Fibroblast of the aortic adventitia (primary cell): ENCODE results near the gene PAX5. TPM values are rescaled to one million over a fixed set of nuclear protein-coding genes. Genes with fewer than 3 reads are reported as not detected.

Experiments
- DNase-seq: peaks from one replicate; pipeline ENCODE4 v3.0.0-alpha.2; 2010; ENCODE audit warnings: low read depth
- H3K4me3 ChIP-seq: 2 replicates; pipeline ENCODE4 v1.5.1; 2011; ENCODE audit warnings: low read depth, mild to moderate bottlenecking, control low read depth, low read length, moderate library complexity
- CTCF ChIP-seq: IDR thresholded peaks from 2 replicates; pipeline ENCODE4 v1.5.1; 2011; ENCODE audit warnings: mild to moderate bottlenecking, low read length, control low read depth, inconsistent platforms; ENCODE audit not compliant: insufficient read depth
- total RNA-seq: library from RNA; depleted of rRNA; stranded (reverse); fragments of >200 nt; gene quantifications from 2 replicates; pipeline ENCODE4 v1.2.3, GENCODE V29; 2012; ENCODE audit warnings: low replicate concordance

PAX5 gene
- total RNA-seq, 1 donor: not detected

DNA sequence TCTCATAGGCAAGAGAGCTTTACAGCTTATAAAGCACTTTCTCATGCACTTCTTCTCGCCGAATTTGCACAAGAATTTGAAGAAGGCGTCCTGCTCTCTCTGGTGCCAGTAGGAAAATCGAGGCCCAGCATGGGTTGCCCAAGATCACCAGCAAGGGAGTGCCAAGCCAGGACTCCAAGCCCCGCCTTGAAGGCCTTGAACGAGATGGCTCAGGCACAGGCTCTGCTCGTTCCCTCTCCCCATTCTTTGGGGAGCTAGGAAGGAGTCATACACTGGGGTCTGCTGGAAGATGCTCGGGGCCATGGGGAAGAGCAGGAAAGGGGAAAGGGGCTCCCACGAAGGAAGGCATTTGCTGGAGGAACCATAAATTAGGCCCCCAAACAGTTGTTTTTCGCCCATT, 46.7 kb downstream of the PAX5 start:
- no peak overlapping the region for H3K4me3 ChIP-seq
- no peak for TF ChIP-seq CTCF
- DNase-seq: no peak

- DNase-seq: no peak
- no peak for TF ChIP-seq CTCF
- no peak overlapping the region for H3K4me3 ChIP-seq
Measured at GRCh38 chr9:36986468-36987408, 47.3 kb downstream of the PAX5 start.

- no peak overlapping the region for H3K4me3 ChIP-seq
- TF ChIP-seq CTCF: no peak
- no peak for DNase-seq
Measured at GRCh38 chr9:36985769-36986467, 48.1 kb downstream of the PAX5 start.

- no peak for TF ChIP-seq CTCF
- DNase-seq: no peak
- H3K4me3 ChIP-seq: no peak overlapping the region
Measured at GRCh38 chr9:36985061-36985768, 48.9 kb downstream of the PAX5 start.

GRCh38 chr9:36980148-36980974, 53.7 kb downstream of the PAX5 start:
- no peak for DNase-seq
- no peak overlapping the region for H3K4me3 ChIP-seq
- TF ChIP-seq CTCF: no peak
